NCI-H526 (cell line): Measurements from ENCODE around the gene MZB1.
A peak's percentile ranks its signal among the peaks of the same experiment; 100 is the strongest.
"Not testable (repeated sequence)": the region's sequence is repeated elsewhere in the genome, so short reads cannot be mapped to it uniquely, and the experiment has no call there.

Experiments
- DNase-seq, 2 experiments: peaks; one replicate each; lab custom pipeline; 2025; lab: John Stamatoyannopoulos, UW

The MZB1 gene

DNA sequence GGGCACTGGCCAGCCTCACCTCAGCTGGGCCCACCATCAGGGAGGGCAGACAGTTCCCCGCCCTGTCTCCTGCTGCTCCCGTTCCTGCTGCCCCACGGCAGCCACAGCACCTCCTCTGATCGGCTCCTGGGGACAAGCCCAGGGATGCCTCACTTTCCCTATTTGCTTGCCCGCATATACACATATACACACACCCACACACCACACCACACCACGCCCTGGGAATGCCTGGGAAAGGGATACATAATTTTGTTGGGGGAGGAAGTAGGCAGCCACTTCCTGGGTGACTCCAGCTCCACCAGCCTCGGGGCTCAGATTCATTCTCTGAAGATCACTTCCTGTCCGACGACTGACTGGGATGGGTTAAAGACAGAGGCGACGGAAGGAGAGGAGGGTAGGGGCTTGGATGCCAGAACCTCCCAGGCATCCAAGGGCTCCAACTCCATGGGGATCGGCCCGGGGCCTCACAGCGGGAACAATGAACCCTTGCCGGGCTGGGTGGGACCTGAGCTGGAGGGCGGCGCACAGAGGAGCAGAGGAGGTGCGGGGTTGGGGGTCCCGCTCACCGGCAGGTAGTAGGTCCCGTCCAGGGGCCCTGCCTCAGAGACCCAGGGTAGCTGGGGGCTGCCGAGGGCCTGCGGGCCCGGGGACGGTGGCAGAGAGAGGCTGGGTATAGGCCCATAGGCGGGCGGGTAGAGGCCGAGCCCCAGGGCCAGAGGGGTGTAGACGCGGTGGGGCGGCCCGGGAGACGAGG lies 2.0 kb upstream of the MZB1 start:
- DNase-seq: peak in 1 of 2 experiments; percentile 57

DNA sequence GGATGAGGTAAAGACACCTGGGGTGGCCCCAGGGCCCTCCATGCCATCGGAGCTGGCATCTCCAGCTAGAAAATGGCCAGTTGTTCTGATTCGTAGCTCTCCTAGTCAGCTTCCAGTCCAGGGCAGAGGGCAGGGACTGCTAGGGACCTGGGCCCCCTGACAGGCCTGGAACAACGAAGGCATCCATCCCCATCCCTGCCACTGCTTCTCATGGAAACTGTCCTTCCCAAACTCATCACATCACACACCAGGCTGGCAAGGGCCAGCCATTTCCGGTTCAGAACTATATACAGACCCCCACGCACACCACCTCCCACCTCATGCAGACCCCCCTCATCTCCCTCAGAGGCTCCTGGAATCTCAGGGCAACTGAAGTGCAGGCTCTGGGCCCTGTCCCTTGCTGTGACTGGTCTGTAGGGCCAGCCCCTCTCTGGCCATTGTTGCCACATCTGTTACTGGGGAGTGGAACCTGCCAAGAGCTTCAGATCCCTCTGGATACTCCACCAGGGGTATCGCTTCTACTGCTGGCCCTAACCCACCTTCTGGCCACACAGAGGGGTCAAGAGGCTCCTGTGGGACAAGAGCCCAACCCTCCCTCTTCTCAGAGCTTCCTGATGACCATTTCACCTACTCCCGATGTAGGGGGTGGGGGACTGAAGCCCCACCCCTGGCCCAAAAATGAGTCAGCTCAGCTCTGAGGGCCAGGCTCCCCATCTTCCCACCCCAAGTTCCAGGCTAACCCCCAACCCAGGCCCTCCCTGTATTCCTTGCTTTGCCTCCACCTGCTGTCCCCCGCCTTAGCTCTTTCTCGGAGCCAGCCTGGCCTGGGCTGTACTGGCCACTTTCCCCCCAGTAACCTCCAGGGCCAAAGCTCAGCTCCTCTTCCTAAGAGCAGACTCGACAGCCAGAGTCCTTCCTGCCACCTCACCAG lies 1.2 kb upstream of the MZB1 start:
- no peak for DNase-seq

DNA sequence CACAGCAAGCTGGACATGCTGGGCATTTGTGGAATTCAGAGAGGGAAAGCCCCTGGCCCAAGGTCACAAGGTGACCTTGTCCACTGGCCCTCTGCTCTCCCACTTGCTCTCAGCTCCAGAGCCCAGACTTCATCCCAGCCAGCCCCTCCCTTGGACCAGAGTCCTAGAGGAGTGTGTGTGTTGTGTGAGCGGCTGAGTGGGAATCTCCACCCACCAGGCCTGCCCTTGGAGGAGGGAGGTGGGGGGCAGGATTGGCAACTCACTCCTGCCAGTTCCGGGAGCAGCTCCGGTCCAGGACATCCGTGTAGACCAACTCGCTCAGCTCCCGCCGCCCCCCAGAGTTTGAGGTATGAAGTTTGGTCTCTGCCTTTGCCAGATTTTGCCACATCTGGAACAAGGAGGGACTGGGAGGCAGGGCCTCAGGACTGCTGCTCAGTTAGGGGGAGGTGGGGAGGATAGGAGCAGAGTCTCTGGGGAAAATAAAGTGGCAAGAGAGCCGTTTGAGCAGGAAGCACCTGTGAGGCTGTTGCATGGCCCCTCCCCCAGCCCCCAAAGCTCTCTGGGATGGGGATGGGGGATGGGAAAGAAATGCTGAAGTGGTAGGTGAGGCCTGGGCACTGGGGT lies 1.4 kb downstream of the MZB1 start:
- peak; percentile 80 to 94 for DNase-seq

DNA sequence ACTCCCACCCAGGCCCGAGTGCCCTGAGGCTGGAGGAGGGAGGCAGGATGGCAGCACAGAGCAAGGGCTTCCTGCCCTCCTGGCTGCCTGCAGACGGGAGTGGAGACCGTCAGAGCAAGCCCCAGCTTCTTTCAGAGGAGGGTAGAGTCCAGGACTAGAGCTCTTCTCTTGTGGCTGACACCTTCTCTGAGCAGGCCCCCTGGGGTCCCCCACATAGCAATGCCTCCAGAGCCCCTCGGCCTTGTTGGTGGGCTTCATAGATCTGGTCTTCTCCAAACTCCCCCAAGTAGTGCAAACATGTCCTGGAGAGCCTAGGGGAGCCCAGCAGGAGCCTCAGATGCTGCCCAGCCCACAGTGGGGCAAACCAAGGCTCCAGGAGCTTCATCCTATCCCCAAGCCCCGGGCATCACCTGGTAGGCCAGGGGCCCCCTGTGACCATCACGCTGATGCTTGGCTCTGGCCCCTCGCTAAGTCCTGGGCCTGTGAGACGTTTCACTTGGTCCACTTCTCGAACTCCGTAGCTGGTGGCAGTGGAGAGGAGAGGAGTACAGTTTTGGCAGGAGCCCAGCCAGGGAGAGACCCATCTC lies 2.0 kb downstream of the MZB1 start:
- no peak for DNase-seq

DNA sequence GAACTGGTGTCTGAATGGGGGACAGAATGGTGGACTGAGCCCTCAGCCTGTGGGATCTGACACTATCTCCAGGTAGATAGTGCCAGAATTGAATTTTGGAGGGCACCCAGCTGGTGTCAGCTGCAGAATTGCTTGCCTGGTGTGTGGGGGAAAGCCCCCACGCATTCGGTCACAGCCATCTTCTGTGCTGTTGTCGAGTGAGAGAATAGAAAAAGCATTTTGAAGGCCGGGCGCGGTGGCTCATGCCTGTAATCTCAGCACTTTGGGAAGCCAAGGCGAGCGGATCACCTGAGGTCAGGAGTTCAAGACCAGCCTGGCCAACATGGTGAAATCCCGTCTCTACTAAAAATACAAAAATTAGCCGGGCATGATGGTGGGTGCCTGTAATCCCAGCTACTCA lies 2.8 kb downstream of the MZB1 start:
- DNase-seq: not testable (repeated sequence)

DNA sequence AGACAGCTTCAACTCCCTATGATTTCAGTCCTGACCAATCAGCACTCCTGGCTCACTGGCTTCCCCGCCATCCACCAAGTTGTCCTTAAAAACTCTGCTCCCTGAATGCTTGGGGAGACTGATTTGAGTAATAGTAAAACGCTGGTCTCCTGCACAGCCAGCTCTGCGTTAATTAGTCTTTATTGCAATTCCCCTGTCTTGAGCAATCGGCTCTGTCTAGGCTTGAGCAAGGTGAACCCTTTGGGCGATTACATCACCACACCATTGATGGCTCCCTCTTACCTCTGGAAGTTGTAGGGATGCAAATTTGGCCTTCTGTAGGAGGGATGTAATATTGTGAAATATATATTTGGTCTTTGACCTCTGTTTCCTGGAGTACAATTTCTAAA lies 3.7 kb downstream of the MZB1 start:
- no peak for DNase-seq

DNA sequence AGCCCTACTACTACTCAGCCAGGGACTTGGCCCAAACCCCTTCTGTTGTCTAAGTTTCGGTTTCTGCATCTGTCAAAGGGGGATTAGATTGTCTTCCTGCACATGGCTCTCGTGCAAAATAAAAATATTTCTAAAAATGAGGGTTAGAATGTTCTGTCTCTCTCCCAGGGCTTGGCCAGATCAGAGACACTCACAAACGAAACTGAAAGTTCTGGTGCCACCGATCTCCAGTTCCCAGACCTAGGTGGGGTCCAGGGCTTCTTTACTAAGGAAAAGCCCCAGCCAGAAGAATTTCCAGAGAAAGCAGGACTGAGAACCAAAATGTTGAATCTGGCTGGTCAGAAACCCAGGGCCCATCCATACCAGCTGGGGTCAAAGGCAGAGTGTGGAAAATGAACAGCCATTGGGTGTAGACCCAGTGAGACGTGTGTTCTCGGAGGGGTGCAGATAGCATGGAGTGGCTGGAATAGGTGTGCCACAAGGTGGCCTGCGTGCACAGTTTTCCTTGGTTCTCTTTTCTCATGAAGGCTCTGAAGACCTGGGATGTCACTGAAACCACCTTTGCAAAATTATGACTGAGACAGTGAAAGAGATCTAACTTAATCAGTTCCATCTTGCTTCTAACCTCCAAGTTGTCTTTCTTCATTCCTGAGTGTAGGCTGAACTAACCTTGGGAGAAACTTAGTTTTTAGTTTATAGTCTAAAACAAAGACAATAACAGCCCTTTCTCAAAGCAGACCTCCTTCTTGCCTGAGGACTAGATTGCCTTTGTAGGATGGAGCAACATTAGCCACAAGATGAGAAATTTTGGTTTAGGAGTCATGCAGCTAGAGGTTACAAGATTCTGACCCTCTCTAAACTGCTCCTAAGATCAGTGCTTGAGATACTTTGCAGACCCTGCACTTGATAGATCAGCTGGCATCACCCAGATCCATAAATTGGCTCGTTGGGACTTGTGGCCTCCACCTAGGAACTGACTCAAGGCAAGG lies 4.4 kb downstream of the MZB1 start:
- DNase-seq: peak in 1 of 2 experiments; percentile 75

DNA sequence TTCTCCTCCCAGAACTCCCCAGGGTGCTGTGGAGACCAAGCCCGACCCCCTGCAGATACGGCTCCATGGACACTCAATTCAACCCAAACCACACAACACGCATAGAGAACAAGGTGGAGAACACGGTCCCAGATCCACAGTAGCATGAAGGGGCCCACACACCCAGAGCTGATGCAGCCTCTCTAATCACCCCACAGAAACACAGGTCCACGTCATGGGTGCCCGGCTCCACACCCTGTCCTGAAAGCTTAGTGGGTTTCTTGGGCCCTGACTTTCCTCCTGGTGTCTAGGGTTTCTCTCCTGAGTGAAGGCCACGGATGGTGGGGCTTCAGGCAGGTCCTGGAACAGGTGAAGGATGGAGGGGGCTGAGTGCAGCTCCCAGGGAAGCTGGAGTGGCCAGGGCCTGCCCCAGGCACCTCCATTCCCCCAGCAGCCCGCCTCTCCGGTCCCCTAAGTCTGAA lies 5.1 kb downstream of the MZB1 start:
- DNase-seq: no peak

DNA sequence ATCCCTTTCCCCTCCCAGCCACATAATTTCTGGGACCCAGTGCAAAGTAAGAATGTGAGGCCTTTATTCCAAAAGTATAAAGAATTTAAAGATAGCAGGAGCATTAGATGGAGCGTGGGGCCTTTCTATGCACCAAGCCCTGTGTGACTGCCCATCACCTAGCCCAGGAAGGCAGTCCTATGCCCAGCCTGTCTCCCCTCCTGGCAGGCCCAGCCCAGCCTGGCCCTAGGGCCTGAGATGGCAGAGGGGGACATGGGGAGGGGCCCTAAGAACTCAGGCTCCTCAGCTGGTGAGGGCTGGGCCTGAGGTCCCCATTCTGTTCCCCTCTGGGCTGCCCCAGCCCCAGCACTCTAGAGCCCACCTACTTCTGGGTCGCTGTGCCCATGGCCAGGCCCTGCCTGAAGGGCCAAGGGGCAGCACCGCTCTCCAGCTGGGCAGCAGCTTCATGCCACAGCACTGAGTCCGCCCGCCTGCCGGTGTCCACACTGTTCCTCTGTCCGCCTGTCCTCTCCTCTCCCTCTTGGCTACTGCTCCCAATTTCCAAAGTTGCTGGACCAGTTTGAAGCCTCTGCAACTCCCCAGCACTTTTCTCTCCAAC lies 5.6 kb downstream of the MZB1 start:
- DNase-seq: no peak

DNA sequence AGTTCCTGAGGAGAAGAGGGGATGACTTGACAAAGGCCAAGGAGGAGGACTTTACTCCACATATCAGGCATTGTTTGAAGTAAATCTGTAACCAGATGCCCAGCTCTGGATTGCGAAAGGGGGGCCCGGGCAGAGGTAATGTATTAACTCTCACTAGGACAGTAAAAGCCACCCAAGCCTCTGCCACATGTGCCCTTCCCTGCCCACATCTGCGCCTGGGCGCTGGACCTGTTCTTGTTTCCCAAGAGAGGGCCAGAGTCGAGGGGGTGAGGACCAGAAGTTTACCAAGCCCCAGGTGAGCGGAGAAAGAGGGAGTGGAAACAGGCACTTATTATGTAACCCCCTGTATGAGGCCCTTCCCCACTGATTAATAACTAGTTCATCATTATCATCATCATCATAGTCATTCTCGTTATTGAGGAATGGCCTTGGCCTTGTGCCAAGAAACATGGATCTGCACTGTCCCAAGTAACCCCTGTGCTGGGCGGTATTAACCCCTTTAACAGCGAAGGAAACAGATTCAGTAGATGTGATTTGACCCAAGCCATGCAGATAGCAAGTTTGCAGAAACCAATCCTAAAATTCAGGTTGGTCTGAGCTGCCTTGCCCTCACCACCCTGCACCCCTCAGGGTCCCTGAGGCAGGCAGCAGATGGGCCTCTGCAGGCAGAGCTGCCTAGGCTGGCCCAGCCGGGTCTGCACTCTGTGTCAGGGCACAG lies 6.3 kb downstream of the MZB1 start, which contains the start of gene SLC23A1:
Gene SLC23A1, minus strand, starts transcription at position 23 of the 718 bp plus-strand sequence. CDS start 44 bp downstream, outside the sequence.
- DNase-seq: no peak

DNA sequence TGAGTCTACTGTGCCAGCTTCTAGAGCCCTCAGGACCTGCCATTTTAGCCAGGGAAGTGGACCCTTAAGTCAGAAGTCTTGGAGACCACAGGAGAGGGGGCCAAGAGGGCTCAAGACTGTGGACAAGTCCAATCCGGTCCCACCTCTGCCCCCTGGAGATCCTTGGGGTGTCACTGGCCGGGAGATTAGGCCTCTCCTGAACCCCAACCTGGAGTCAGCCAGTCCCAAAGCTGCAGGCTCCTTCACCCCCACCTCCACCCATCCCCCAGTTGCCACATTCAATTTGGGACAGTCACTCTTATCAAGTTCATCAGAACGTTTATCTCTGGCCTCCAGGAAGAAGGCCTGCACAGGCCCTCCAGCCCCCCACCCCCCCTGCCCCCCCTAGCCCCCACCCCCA lies 6.9 kb downstream of the MZB1 start:
- DNase-seq: no peak

DNA sequence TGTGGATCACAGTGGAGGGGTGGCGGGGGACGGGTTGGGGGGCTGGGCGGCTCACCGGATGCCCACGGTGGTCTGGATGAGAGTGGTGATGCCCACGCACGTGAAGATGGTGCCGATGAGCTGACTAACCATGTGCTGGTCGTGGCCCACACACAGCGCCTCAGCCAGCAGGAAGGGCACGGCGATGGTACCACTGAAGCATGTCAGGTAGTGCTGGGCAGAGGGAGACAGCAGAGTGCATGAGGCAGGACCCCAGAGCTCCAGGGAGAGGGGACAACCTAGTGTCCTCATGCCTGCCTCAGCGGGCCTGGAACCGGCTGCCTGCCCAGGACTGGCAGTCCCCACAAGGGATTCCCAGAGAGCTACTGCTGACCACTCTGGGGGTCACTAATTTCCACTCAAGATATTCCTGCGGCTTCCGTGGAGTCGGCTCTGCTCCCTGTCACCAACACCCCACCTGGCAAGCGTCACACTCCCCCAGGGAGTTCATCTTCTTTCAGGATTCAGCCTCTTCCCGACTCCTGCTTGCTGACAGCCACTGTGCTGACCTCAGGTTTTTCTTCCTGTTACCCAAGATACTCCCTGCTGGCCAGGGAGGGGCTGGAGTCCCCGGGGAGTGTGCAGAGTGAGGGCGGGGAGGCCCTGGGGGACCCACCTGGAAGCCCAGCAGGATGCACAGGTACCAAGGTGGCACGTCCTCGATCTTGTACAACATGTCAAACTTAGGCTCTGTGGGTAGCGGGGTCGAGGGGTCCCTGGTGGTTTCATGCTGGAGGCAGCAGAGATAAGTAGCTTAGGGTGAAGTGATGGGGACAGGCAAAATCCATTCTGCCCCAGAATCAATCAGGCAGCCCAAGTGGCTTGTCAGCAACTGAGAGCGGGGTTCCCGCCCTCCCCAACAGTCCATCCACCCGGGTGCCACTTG lies 7.6 kb downstream of the MZB1 start:
- no peak for DNase-seq

DNA sequence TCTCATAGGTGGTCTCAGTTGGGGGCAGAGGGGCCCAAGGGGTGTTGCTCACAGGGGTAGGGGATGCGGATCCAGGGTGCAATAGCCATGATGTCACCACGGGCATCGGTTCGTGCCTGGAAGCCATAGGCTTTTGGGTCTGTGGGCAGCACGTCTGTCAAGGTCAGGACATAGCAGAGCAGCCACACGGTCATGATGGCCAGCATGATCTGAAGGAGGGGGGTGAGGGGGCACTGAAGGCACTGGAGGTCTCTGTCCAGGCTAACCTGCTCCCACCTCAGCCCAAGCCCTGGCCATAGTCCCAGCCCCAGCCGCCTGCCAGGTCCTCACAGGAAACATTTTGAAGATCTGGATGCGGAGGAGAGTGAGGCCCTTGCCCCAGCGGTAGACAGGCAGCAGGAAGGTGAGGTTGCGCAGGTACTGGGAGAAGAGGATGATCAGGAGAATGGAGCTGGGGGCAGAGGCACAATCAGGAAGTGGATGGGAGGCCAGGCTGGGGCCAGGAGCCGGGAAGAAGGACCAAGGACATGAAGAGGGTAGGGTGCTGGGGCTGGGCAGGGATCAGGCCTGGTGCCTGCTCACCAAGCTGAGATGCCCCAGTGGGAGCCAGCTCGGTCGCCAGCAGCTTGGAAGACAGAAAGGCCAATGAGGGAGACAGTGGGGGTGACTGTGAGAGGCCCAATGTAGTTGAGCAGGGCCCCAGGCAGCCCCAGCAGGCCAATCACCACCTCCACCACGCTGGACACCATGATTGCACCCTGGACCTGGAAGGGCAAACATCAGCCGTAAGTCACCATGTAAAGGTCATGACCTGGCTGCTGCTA lies 9.9 kb downstream of the MZB1 start:
- no peak for DNase-seq

DNA sequence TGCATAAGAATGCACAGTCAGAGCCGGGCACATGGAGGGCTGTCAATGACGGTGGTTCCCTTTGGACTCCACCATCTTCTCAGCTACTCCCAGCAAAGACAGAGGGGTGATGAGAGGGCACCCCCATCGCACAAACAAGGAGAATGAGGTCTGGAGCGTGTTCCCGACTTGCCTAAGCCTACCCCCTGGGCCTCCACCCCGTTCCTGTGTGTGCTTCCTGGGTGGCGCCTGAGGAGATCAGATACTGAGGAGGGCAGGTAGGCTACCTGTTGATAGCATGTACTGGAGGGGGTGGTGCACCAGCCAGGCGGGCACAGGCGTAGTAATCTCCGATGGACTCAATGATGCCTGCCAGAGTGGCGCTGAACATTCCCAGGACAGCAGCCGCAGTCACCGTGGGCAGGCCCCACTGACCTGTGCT lies 10.8 kb downstream of the MZB1 start:
- DNase-seq: no peak

DNA sequence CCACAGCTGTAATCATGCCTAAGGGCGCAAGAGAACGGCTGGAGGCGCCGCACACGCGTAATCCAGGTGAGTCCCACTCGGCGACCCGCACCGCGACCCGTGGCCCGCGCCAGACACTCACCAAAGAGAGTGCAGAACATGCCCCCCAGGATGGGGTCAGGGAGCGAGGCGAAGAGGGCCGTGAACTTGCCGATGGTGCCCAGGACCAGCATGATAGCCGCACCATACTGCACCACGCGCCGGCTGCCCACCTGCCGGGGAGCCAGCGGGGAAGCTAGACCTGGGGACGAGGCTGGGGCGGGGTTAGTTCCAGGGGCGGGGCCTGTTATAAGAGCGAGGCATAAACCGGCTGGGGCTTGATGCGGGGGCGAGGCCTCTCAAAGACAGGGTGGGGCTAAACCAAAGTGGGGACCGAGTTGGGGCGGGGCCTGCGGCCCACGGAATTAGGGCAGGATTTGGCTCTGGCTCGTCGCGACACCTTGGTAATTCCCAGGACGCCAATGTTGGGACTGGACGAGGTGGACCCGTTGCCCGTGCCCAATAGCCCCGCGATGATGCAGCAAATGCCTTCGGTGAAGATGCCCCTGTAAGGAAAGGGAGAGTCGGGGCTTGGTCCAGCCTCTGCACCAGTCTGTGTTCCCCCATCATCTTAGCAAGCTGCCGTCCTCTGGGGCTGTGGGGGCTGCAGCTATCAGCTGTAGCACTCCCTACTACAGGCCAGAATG lies 11.4 kb downstream of the MZB1 start:
- no peak for DNase-seq

DNA sequence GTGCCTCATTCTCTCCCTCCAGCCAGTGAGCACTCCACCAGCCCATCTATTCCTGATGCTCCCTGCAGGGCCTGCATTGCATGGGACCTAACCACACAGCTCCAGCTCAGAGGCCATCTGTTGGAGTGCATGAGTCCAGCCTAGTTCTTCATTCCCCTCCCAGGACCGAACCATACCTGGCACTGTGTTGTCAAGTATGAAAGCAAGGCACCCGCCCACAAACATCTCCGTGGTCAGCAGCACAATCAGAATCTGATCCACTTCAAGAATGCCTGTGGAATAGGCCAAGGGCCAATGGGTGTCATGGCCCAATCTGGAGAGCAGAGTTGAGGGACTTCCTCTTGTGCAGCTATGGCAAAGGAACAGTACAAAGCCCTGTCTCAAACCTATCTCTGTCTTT lies 12.5 kb downstream of the MZB1 start:
- no peak for DNase-seq

DNA sequence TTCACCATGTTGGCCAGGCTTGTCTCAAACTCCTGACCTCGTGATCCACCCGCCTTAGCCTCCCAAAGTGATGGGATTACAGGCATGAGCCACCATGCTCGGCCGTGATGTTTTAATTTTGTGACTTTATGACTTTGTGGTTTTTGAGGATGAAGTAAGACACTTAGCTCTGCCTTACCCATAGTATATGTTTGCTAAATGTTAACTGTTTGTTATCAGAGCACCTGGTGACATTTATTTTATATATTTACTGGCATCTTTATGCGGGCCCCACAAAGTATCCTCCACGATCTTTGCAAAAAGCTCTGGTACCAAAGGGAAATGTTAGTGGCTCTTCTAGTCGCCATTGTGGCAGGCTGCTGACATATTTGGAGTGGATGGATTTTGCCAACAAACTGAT lies 13.3 kb downstream of the MZB1 start:
- no peak for DNase-seq
